ENCODE results near the gene REC8.
A peak's percentile ranks its signal among the peaks of the same experiment; 100 is the strongest.

Gene REC8

DNA sequence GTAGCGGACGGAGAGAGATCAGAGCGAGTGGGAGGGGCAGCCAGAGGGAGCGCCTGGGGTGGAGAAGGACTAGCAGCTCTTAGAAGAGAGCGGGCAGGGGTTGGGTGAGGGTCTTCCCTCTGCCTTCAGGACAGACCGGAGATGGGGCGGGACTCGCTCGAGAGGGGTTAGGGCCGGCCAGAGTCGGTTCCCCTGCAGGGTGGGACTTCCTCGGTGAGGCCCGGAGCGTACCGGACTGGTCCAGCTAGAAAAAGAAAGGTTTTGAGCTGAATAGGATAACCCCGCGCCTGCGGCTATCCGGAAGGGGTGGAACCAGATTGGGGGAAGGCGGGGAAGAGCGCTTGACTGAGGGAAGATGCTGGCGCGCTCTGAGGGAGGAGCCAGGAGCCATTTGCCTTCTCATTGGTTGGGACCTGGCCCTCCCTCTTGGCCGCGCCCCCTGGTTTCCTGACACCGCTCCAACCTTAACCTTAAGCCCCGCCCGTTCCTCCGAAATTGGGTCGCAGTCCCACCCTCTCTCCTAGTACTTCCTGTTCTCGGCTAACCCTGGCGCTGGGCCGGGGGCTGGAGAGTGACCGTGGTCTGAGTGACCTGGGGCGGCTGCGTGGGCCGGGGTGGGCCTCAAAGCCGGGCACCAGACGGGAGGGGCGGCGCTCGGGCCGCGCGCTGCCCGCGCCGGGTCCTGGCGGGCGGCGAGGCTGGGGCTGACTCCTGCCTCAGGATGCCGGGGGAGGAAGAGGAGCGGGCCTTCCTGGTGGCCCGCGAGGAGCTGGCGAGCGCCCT is 24.7 kb upstream of the REC8 start, which contains the start of gene RNF31:
RNF31 (plus strand) TSS at position 521 of the 783 bp plus-strand sequence; CDS start at position 722, 201 bp downstream.
- Mint-ChIP-seq H3K36me3 (peaks cover 46% of the 10 kb centered on the region), H3K27me3 (no peaks in the 10 kb centered on the region), H3K27ac (peak within 1 kb of the TSS; percentile 83), H3K9me3 (no peaks in the 10 kb centered on the region), H3K4me3 (peak within 1 kb of the TSS; percentile 90), H3K4me1 (peaks cover 58% of the 10 kb centered on the region)
- ATAC-seq = peak; percentile 96

DNA sequence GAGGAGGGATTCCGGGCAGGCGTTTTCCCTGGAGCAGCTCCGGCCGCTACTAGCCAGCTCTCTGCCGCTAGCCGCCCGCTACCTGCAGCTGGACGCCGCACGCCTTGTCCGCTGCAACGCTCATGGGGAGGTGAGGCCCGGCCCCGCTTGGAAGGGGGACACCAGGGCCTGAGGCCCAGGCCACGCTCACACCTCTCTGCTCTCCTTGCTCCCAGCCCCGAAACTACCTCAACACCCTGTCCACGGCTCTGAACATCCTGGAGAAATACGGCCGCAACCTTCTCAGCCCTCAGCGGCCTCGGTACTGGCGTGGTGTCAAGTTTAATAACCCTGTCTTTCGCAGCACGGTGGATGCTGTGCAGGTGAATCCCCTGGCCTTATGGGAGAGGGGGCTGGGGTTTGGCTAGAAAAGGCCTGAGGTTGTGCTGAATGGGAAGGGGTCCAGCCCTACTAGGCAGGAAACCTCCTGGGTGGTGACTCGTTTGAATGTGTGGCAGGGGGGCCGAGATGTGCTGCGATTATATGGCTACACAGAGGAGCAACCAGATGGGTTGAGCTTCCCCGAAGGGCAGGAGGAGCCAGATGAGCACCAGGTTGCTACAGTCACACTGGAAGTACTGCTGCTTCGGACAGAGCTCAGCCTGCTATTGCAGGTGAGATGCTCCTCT is 24.0 kb upstream of the REC8 start:
- Mint-ChIP-seq H3K36me3 (peaks cover 42% of the 10 kb centered on the region), H3K27ac (peak overlapping the region; percentile 83), H3K9me3 (no peaks in the 10 kb centered on the region), H3K27me3 (no peaks in the 10 kb centered on the region), H3K4me1 (peaks cover 53% of the 10 kb centered on the region), H3K4me3 (peak overlapping the region; percentile 90)
- no peak for ATAC-seq

DNA sequence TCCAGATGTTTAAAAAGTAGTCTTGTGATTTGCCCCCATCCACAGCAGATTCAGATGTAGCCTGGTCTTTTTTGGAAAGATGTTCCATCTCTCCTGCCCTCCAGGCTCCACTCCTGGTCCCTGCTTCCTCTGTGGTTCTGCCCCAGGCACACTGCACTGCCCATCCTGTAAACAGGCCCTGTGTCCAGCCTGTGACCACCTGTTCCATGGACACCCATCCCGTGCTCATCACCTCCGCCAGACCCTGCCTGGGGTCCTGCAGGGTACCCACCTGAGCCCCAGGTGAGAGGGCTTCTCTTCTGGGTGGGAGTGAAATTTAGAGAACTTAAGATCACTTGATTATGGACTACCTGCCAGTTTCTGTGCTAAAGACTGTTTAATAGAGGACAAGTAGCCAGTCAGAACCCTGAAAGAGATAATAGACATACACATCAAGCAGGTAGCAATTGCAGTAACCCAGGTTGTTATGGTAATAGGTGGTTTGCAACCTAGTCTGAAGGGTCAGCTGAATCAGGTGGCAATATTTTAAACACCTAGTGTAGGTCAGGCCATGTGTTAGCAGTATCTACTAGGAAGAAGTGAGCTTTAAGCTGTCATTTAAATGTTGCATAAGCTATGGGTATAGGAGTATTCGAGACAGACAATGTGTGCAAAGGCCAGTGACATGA is 22.4 kb upstream of the REC8 start:
- Mint-ChIP-seq H3K36me3 (peaks cover 28% of the 10 kb centered on the region), H3K4me1 (peaks cover 45% of the 10 kb centered on the region), H3K4me3 (no peak overlapping the region), H3K27me3 (no peaks in the 10 kb centered on the region), H3K9me3 (no peaks in the 10 kb centered on the region), H3K27ac (no peak overlapping the region)
- ATAC-seq = no peak

DNA sequence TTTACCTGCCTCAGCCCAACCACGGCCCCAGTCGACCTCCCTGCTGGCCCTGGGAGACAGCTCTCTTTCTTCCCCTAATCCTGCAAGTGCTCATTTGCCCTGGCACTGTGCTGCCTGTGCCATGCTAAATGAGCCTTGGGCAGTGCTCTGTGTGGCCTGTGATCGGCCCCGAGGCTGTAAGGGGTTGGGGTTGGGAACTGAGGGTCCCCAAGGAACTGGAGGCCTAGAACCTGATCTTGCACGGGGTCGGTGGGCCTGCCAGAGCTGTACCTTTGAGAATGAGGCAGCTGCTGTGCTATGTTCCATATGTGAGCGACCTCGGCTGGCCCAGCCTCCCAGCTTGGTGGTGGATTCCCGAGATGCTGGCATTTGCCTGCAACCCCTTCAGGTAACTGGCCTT is 21.8 kb upstream of the REC8 start:
- no peak overlapping the region for H3K4me3 Mint-ChIP-seq
- H3K27ac Mint-ChIP-seq = peak overlapping the region; percentile 39
- H3K9me3 Mint-ChIP-seq = no peaks in the 10 kb centered on the region
- no peaks in the 10 kb centered on the region for H3K27me3 Mint-ChIP-seq
- ATAC-seq = no peak
- H3K4me1 Mint-ChIP-seq = peaks cover 42% of the 10 kb centered on the region
- H3K36me3 Mint-ChIP-seq = peaks cover 30% of the 10 kb centered on the region

DNA sequence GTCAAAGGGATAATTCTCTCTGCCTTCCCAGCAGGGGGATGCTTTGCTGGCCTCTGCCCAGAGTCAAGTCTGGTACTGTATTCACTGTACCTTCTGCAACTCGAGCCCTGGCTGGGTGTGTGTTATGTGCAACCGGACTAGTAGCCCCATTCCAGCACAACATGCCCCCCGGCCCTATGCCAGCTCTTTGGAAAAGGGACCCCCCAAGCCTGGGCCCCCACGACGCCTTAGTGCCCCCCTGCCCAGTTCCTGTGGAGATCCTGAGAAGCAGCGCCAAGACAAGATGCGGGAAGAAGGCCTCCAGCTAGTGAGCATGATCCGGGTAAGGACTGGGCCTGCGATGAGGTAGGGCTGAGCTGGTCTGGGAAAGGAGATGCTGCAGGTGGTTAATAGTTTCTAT is 21.3 kb upstream of the REC8 start:
- Mint-ChIP-seq H3K36me3 (peaks cover 30% of the 10 kb centered on the region), H3K4me1 (peaks cover 37% of the 10 kb centered on the region), H3K4me3 (no peak overlapping the region), H3K27me3 (no peaks in the 10 kb centered on the region), H3K27ac (peak overlapping the region; percentile 39), H3K9me3 (no peaks in the 10 kb centered on the region)
- ATAC-seq = no peak

DNA sequence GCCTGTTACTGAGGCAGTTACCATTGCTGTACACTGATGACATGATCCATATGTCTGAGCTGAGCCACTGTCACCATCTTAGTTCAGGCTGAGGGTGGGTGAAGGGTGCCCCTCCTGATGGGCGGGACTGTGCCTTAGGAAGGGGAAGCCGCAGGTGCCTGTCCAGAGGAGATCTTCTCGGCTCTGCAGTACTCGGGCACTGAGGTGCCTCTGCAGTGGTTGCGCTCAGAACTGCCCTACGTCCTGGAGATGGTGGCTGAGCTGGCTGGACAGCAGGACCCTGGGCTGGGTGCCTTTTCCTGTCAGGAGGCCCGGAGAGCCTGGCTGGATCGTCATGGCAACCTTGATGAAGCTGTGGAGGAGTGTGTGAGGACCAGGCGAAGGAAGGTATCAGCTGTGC is 20.9 kb upstream of the REC8 start:
- Mint-ChIP-seq H3K4me3 (no peak overlapping the region), H3K9me3 (no peaks in the 10 kb centered on the region), H3K36me3 (peaks cover 34% of the 10 kb centered on the region), H3K27me3 (no peaks in the 10 kb centered on the region), H3K4me1 (peaks cover 33% of the 10 kb centered on the region), H3K27ac (no peak overlapping the region)
- no peak for ATAC-seq

DNA sequence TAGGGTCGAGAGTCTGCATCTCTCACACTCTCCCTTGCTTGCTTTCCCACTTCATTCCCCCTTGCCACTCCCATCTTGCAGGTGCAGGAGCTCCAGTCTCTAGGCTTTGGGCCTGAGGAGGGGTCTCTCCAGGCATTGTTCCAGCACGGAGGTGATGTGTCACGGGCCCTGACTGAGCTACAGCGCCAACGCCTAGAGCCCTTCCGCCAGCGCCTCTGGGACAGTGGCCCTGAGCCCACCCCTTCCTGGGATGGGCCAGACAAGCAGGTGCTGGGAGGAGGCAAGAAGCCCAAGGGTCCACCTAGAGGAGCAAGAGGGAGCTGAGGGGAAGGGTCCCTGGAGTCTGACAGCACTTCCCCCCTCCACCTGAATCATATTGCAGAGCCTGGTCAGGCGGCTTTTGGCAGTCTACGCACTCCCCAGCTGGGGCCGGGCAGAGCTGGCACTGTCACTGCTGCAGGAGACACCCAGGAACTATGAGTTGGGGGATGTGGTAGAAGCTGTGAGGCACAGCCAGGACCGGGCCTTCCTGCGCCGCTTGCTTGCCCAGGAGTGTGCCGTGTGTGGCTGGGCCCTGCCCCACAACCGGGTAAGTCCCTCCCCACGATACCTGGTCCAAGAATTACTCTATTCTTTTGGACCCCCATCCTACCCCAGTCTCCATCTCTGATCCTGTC is 20.3 kb upstream of the REC8 start:
- no peak overlapping the region for H3K4me3 Mint-ChIP-seq
- H3K4me1 Mint-ChIP-seq = peaks cover 31% of the 10 kb centered on the region
- peaks cover 35% of the 10 kb centered on the region for H3K36me3 Mint-ChIP-seq
- H3K27me3 Mint-ChIP-seq = no peaks in the 10 kb centered on the region
- no peak overlapping the region for H3K27ac Mint-ChIP-seq
- no peaks in the 10 kb centered on the region for H3K9me3 Mint-ChIP-seq
- ATAC-seq = no peak

DNA sequence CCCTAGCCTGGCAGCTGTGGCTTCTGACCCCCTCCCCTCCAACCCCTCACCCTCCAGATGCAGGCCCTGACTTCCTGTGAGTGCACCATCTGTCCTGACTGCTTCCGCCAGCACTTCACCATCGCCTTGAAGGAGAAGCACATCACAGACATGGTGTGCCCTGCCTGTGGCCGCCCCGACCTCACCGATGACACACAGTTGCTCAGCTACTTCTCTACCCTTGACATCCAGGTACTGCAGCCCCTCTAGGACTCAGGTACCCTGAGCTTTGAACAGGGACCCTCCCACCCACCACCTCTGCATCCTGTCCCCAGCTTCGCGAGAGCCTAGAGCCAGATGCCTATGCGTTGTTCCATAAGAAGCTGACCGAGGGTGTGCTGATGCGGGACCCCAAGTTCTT is 16.8 kb upstream of the REC8 start:
- Mint-ChIP-seq H3K27ac (peak overlapping the region; percentile 43), H3K4me1 (peaks cover 15% of the 10 kb centered on the region), H3K27me3 (no peaks in the 10 kb centered on the region), H3K36me3 (peaks cover 55% of the 10 kb centered on the region), H3K9me3 (no peaks in the 10 kb centered on the region), H3K4me3 (no peak overlapping the region)
- ATAC-seq = no peak

DNA sequence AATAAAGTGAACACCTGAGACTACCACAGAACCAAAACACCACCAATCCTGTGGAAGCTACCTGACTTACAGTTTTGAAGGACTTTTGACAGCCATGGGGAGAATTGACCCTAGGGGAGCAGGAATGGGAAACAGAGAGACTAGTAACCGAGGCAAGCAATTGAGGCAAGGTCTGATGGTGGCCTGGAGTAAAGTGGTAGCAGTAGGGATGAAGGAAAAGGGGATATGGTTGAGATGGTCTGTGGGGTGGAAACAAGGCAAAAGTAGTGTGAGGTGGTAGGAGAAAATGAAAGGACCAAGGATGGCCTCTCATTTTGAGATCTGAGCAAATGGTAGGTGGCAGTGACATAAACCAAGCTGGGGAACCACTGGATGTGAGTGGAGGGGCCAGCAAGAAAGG is 15.0 kb upstream of the REC8 start:
- Mint-ChIP-seq H3K27me3 (no peaks in the 10 kb centered on the region), H3K4me1 (peaks cover 17% of the 10 kb centered on the region), H3K27ac (no peak overlapping the region), H3K4me3 (no peak overlapping the region), H3K36me3 (peaks cover 54% of the 10 kb centered on the region), H3K9me3 (no peaks in the 10 kb centered on the region)
- ATAC-seq = no peak

DNA sequence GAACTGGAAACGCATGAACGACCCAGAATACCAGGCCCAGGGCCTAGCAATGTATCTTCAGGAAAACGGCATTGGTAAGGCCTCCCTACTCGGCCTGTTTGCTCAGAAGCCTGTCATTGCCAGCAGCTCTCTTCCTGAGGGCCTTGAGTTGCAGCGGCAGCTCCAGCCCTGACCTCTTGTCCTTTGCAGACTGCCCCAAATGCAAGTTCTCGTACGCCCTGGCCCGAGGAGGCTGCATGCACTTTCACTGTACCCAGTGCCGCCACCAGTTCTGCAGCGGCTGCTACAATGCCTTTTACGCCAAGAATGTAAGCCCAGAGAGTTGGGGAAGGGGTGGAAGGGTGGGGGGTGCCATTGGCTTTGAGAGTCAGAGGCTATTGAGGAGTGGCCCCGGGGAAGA is 14.5 kb upstream of the REC8 start:
- no peaks in the 10 kb centered on the region for H3K27me3 Mint-ChIP-seq
- peaks cover 59% of the 10 kb centered on the region for H3K36me3 Mint-ChIP-seq
- no peaks in the 10 kb centered on the region for H3K9me3 Mint-ChIP-seq
- ATAC-seq = no peak
- H3K4me3 Mint-ChIP-seq = no peak overlapping the region
- no peak overlapping the region for H3K27ac Mint-ChIP-seq
- peaks cover 22% of the 10 kb centered on the region for H3K4me1 Mint-ChIP-seq

DNA sequence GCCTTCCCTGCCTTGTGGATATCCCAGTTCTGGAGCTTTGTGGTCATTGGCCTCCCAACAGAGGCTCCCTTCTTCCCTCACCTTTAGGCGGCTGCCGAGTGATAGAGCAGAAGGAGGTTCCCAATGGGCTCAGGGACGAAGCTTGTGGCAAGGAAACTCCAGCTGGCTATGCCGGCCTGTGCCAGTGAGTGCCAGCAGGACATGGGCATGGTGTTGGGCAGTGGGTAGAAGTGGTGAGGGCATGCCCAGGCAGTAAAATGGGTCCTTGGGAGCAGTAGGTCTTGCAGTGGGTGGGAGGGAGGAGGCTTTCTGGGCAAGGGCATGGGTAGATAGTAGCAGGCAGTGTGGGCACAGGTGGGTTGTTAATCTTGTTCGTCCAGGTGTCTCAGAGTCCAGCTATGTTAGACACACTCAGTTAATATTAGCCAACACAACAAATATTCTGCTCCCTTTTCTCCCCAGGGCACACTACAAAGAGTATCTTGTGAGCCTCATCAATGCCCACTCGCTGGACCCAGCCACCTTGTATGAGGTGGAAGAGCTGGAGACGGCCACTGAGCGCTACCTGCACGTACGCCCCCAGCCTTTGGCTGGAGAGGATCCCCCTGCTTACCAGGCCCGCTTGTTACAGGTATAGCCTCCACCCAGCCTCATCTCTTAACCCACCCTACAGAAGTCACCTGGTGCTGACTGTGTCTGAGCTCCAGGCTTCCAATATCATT is 11.9 kb upstream of the REC8 start:
- no peaks in the 10 kb centered on the region for H3K27me3 Mint-ChIP-seq
- H3K4me3 Mint-ChIP-seq = no peak overlapping the region
- H3K4me1 Mint-ChIP-seq = peaks cover 46% of the 10 kb centered on the region
- ATAC-seq = no peak
- H3K36me3 Mint-ChIP-seq = peaks cover 81% of the 10 kb centered on the region
- H3K9me3 Mint-ChIP-seq = no peaks in the 10 kb centered on the region
- peak overlapping the region; percentile 90 for H3K27ac Mint-ChIP-seq

DNA sequence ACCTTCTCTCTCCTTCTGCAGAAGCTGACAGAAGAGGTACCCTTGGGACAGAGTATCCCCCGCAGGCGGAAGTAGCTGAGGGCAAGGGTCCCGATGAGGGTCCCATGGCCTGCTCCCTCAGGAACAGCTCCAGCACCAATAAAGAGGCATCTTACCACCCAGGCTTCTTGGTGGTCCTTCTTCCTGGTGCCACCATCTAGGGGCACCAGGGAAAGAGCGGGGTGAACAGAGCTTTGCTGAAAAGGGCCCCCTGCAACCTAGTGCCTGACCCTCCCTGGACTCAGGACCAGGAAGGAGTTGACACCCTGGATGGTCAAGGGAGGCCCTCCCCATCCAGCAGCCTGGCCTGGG is 11.4 kb upstream of the REC8 start:
- H3K27ac Mint-ChIP-seq = peak overlapping the region; percentile 90
- H3K4me3 Mint-ChIP-seq = no peak overlapping the region
- no peaks in the 10 kb centered on the region for H3K9me3 Mint-ChIP-seq
- H3K27me3 Mint-ChIP-seq = no peaks in the 10 kb centered on the region
- peaks cover 81% of the 10 kb centered on the region for H3K36me3 Mint-ChIP-seq
- ATAC-seq = no peak
- H3K4me1 Mint-ChIP-seq = peaks cover 52% of the 10 kb centered on the region

DNA sequence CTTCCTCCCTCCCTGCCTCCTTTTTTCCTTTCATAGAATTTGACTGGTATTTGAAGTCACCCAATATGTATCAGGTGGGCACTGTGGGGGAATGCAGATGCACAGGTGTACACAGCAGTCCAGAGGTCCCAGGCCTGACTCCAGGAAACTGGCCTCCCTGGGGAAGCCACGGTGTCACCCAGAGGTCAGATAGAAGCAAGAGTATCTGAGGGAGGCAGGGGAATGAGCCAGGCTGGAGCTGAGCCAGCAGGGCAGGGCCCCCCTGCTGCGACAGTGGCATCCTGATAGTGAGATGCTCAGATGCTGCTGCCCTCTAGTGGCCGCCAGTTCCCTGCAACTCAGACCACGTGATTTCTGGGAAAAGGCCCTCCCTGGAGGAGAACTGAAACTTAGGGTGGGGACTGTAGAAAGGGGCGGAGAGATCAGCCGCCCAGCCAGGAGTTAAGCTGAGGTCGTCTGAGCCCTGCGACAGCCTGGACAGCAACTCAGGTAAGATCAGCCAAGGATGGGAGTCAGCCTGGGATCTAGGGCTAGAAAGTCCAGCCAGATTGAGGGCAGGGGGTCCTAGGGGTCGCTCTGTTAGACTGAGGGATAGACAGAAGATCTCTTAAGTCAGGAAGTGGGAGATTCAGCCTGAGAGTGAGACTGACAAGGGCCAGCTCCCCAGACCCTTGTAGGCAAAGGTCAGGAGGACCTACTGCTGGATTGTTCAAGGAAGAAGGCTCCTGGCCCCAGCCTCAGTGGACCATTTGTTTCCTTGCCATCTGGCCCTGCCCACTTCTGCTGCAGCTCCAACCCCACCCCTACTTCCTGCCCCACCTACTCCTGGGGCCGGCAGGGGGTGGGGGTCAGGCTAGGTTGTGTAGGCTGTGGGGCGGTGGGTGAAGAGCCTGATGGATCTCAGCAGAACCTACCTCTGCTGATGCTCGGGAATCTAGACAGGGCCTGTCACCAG is 10.8 kb upstream of the REC8 start, which contains the start of gene IRF9:
IRF9 (plus strand) TSS at position 416 of the 955 bp plus-strand sequence. CDS start 880 bp downstream, outside the sequence.
- Mint-ChIP-seq H3K27me3 (no peaks in the 10 kb centered on the region), H3K9me3 (no peaks in the 10 kb centered on the region), H3K4me3 (peak within 1 kb of the TSS; percentile 93), H3K4me1 (peaks cover 57% of the 10 kb centered on the region), H3K36me3 (peaks cover 81% of the 10 kb centered on the region), H3K27ac (peak within 1 kb of the TSS; percentile 90)
- ATAC-seq = peak; percentile 97

DNA sequence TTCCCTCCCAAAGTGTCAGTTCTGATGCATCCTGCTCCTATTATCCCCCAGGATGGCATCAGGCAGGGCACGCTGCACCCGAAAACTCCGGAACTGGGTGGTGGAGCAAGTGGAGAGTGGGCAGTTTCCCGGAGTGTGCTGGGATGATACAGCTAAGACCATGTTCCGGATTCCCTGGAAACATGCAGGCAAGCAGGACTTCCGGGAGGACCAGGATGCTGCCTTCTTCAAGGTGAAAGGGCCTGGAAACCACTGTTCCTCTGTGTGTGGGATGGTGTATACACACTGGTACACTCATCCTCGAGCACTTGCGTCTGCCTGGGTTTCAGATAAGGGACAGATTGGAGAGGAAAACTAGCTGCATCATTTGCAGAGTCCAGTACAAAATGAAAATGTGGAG is 9.8 kb upstream of the REC8 start:
- peaks cover 57% of the 10 kb centered on the region for H3K4me1 Mint-ChIP-seq

More for the DNA sequence above, 9.8 kb upstream of the REC8 start:
- H3K4me3 Mint-ChIP-seq = peak overlapping the region; percentile 93
- no peaks in the 10 kb centered on the region for H3K27me3 Mint-ChIP-seq
- peaks cover 84% of the 10 kb centered on the region for H3K36me3 Mint-ChIP-seq
- peak overlapping the region; percentile 90 for H3K27ac Mint-ChIP-seq
- no peaks in the 10 kb centered on the region for H3K9me3 Mint-ChIP-seq
- ATAC-seq = no peak
